ENCODE results near the gene NR4A3. TPM values are rescaled to one million over a fixed set of nuclear protein-coding genes. Genes with fewer than 3 reads are reported as not detected.

NR4A3 gene
- total and polyA plus RNA-seq, 11 donors, result 1.5 to 27.8 (median 9.9) TPM

GRCh38 chr9:99867968-99868367, 46.3 kb downstream of the NR4A3 start:
- peaks cover 0 to 11% (median 0%) of the 10 kb centered on the region in 12 donors for H3K4me1 ChIP-seq
- ATAC-seq, result no peak
- no peaks in the 10 kb centered on the region for H3K9me3 ChIP-seq
- no peak for TF ChIP-seq CTCF (IDR thresholded peaks at IDR 0.05)
- intact Hi-C loops (cut with DNase I), result no loop called here
- no peak overlapping the region for H3K4me3 ChIP-seq
- DNase-seq, result no peak
- H3K27me3 ChIP-seq, result no peaks in the 10 kb centered on the region
- no peak overlapping the region for H3K27ac ChIP-seq
- H3K36me3 ChIP-seq, result no peaks in the 10 kb centered on the region

DNA sequence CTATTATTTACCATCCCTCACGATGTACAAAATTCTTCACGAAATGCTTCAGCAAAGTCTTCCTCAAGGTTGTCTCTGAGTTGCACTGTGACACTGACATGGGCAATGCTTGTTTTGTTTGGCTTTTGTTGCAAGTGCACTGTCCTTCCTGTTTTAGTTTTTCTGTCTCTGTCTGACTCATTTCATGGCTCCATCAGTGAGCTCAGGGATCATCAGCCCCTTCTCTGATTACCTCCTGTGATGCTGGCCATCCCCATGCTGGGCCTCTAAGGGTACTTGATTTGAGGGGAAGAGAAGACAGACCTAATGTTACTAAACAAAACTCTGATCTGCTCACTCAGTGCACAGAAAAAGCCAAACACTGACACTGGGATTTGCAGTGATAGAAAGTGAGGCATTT, 47.2 kb downstream of the NR4A3 start:
- no peaks in the 10 kb centered on the region for H3K27me3 ChIP-seq
- no peak for ATAC-seq
- no peak overlapping the region for H3K27ac ChIP-seq
- H3K9me3 ChIP-seq, result no peaks in the 10 kb centered on the region
- H3K36me3 ChIP-seq, result no peaks in the 10 kb centered on the region
- TF ChIP-seq POLR2A (IDR thresholded peaks at IDR 0.05) (no peak), CTCF (IDR thresholded peaks at IDR 0.05) (no peak)
- no peak for DNase-seq
- H3K4me1 ChIP-seq, result peaks cover 0 to 11% (median 0%) of the 10 kb centered on the region in 12 donors
- intact Hi-C loops (cut with DNase I), result no loop called here
- 87 to 94% (median 90%) methylated on average over 2 of the region's 2 CpGs for WGBS, 4 donors
- H3K4me3 ChIP-seq, result no peak overlapping the region

GRCh38 chr9:99870126-99870525, 48.4 kb downstream of the NR4A3 start:
- TF ChIP-seq POLR2A (IDR thresholded peaks at IDR 0.05), result no peak
- TF ChIP-seq CTCF (IDR thresholded peaks at IDR 0.05), result no peak
- H3K4me3 ChIP-seq, result no peak overlapping the region
- intact Hi-C loops (cut with DNase I), result no loop called here
- ATAC-seq, result no peak
- no peaks in the 10 kb centered on the region for H3K36me3 ChIP-seq
- H3K27ac ChIP-seq, result no peak overlapping the region
- DNase-seq, result no peak
- H3K4me1 ChIP-seq, result peaks cover 0 to 11% (median 0%) of the 10 kb centered on the region in 12 donors
- WGBS, 4 donors, result 80 to 85% (median 83%) methylated on average over 5 of the region's 5 CpGs
- no peaks in the 10 kb centered on the region for H3K9me3 ChIP-seq
- H3K27me3 ChIP-seq, result no peaks in the 10 kb centered on the region

DNA sequence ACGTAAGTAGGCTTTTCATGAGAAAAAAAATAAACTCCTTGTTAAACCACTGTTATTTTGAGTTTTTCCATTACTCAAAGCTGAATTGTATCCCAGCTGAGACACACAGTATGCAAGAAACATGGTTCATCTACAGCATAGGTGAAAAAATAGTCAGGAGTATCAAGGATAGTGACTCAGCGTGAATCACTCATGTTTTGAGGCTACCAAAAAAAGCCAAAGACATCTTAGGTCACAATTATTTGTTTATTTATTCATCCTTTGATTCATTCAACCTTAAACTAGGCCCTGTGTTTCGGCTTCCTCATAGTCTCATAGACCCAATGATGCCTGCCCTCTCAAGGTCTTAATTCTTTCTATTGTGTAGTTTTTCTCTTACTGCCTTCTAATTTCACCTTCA, 51.8 kb downstream of the NR4A3 start:
- H3K27me3 ChIP-seq, result no peaks in the 10 kb centered on the region
- H3K9me3 ChIP-seq, result no peaks in the 10 kb centered on the region
- H3K36me3 ChIP-seq, result no peaks in the 10 kb centered on the region
- ATAC-seq (no peak), DNase-seq (no peak)
- 83 to 95% (median 92%) methylated on average over 3 of the region's 3 CpGs for WGBS, 4 donors
- no peak for TF ChIP-seq CTCF (IDR thresholded peaks at IDR 0.05)
- no peak for TF ChIP-seq POLR2A (IDR thresholded peaks at IDR 0.05)
- intact Hi-C loops (cut with DNase I), result no loop called here
- no peak overlapping the region for H3K27ac ChIP-seq
- H3K4me3 ChIP-seq, result no peak overlapping the region
- no peaks in the 10 kb centered on the region for H3K4me1 ChIP-seq

Measured in heart left ventricle (tissue), 16 donors.